ENCODE results near the gene MRPL12. TPM values are rescaled to one million over a fixed set of nuclear protein-coding genes. Genes with fewer than 3 reads are reported as not detected.

MRPL12 gene
- total and polyA plus RNA-seq, 4 donors, result 9.1 to 121 (median 59.3) TPM

DNA sequence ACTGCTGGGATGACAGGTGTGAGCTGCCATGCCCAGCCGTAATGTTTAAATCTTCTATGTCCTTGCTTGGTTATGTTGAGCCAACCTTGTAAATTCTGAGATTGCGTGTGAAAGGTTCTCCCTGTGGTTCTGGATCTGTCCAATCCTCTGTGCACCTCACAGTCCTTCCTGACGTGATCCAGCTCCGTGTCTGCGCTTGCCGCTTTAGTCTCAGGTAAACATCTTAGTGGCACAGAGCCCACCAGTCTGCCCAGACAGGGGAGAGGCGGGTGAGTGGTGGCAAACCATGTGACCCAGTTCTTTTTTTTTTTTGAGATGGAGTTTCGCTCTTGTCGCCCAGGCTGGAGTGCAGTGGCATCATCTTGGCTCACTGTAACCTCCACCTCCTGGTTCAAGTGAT is 22.8 kb downstream of the MRPL12 start:
- TF ChIP-seq, protein P1, sequence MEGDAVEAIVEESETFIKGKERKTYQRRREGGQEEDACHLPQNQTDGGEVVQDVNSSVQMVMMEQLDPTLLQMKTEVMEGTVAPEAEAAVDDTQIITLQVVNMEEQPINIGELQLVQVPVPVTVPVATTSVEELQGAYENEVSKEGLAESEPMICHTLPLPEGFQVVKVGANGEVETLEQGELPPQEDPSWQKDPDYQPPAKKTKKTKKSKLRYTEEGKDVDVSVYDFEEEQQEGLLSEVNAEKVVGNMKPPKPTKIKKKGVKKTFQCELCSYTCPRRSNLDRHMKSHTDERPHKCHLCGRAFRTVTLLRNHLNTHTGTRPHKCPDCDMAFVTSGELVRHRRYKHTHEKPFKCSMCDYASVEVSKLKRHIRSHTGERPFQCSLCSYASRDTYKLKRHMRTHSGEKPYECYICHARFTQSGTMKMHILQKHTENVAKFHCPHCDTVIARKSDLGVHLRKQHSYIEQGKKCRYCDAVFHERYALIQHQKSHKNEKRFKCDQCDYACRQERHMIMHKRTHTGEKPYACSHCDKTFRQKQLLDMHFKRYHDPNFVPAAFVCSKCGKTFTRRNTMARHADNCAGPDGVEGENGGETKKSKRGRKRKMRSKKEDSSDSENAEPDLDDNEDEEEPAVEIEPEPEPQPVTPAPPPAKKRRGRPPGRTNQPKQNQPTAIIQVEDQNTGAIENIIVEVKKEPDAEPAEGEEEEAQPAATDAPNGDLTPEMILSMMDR (IDR thresholded peaks at IDR 0.05; ENCODE audit: low read depth, low read length, missing input control), result no peak
- TF ChIP-seq HNF4G (IDR thresholded peaks at IDR 0.05) (no peak), NR2F2 (IDR thresholded peaks at IDR 0.05) (no peak), SP1 (IDR thresholded peaks at IDR 0.05) (no peak), FOXA1 (IDR thresholded peaks at IDR 0.05) (no peak)
- Histone ChIP-seq H3K9ac (ENCODE audit: low read depth in 1 of 2, low read length in 2 of 2) (no peak overlapping the region), H3K4me3 (ENCODE audit: low read depth in 1 of 3, low read length in 3 of 3) (no peak overlapping the region), H3K9me3 (ENCODE audit: control insufficient read depth in 4 of 4, low read length in 3 of 4) (no peaks in the 10 kb centered on the region), H3K4me1 (ENCODE audit: control insufficient read depth in 4 of 4, insufficient read depth in 4 of 4, low read length in 3 of 4) (peaks cover 12 to 47% (median 33%) of the 10 kb centered on the region in 4 donors), H3K27ac (ENCODE audit: low read depth in 1 of 2, low read length in 2 of 2) (no peak overlapping the region), H3K36me3 (ENCODE audit: control insufficient read depth in 4 of 4, insufficient read depth in 3 of 4, low read depth in 1 of 4, low read length in 3 of 4) (no peaks in the 10 kb centered on the region), H3K27me3 (ENCODE audit: control insufficient read depth in 4 of 4, insufficient read depth in 4 of 4, low read length in 3 of 4) (no peaks in the 10 kb centered on the region)
- WGBS, result 74% methylated on average over 9 of the region's 9 CpGs
- no peak for DNase-seq (ENCODE audit: low spot score)

GRCh38 chr17:81727324-81728031 is 24.3 kb downstream of the MRPL12 start:
- H3K4me3 ChIP-seq (ENCODE audit: low read depth in 1 of 3, low read length in 3 of 3), result no peak overlapping the region
- no peaks in the 10 kb centered on the region for H3K9me3 ChIP-seq (ENCODE audit: control insufficient read depth in 4 of 4, low read length in 3 of 4)
- WGBS, result 33% methylated on average over 23 of the region's 23 CpGs
- peak; percentile 62 for DNase-seq (ENCODE audit: low spot score)
- H3K9ac ChIP-seq (ENCODE audit: low read depth in 1 of 2, low read length in 2 of 2), result no peak overlapping the region
- no peak for TF ChIP-seq ATF3 (IDR thresholded peaks at IDR 0.05)
- TF ChIP-seq, protein P2, sequence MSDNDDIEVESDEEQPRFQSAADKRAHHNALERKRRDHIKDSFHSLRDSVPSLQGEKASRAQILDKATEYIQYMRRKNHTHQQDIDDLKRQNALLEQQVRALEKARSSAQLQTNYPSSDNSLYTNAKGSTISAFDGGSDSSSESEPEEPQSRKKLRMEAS (IDR thresholded peaks at IDR 0.05), result peak; percentile 99
- TF ChIP-seq YY1 (IDR thresholded peaks at IDR 0.05), result peak; percentile 98
- peak; percentile 30 to 41 for TF ChIP-seq RAD21 (IDR thresholded peaks at IDR 0.05)
- TF ChIP-seq TAF1 (conservative IDR thresholded peaks at IDR 0.05), result no peak
- peak; percentile 92 for TF ChIP-seq SP1 (IDR thresholded peaks at IDR 0.05)
- TF ChIP-seq, protein P3, sequence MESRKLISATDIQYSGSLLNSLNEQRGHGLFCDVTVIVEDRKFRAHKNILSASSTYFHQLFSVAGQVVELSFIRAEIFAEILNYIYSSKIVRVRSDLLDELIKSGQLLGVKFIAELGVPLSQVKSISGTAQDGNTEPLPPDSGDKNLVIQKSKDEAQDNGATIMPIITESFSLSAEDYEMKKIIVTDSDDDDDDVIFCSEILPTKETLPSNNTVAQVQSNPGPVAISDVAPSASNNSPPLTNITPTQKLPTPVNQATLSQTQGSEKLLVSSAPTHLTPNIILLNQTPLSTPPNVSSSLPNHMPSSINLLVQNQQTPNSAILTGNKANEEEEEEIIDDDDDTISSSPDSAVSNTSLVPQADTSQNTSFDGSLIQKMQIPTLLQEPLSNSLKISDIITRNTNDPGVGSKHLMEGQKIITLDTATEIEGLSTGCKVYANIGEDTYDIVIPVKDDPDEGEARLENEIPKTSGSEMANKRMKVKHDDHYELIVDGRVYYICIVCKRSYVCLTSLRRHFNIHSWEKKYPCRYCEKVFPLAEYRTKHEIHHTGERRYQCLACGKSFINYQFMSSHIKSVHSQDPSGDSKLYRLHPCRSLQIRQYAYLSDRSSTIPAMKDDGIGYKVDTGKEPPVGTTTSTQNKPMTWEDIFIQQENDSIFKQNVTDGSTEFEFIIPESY (IDR thresholded peaks at IDR 0.05), result peak; percentile 57
- TF ChIP-seq, protein P4, sequence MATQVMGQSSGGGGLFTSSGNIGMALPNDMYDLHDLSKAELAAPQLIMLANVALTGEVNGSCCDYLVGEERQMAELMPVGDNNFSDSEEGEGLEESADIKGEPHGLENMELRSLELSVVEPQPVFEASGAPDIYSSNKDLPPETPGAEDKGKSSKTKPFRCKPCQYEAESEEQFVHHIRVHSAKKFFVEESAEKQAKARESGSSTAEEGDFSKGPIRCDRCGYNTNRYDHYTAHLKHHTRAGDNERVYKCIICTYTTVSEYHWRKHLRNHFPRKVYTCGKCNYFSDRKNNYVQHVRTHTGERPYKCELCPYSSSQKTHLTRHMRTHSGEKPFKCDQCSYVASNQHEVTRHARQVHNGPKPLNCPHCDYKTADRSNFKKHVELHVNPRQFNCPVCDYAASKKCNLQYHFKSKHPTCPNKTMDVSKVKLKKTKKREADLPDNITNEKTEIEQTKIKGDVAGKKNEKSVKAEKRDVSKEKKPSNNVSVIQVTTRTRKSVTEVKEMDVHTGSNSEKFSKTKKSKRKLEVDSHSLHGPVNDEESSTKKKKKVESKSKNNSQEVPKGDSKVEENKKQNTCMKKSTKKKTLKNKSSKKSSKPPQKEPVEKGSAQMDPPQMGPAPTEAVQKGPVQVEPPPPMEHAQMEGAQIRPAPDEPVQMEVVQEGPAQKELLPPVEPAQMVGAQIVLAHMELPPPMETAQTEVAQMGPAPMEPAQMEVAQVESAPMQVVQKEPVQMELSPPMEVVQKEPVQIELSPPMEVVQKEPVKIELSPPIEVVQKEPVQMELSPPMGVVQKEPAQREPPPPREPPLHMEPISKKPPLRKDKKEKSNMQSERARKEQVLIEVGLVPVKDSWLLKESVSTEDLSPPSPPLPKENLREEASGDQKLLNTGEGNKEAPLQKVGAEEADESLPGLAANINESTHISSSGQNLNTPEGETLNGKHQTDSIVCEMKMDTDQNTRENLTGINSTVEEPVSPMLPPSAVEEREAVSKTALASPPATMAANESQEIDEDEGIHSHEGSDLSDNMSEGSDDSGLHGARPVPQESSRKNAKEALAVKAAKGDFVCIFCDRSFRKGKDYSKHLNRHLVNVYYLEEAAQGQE (IDR thresholded peaks at IDR 0.05), result peak; percentile 33
- no peak for TF ChIP-seq NR2F2 (IDR thresholded peaks at IDR 0.05)
- TF ChIP-seq FOXA1 (IDR thresholded peaks at IDR 0.05), result no peak
- peak; percentile 49 to 86 for TF ChIP-seq GABPA (IDR thresholded peaks at IDR 0.05 in 1 of 2, conservative IDR thresholded peaks at IDR 0.05 in 1 of 2)
- TF ChIP-seq EGR1 (IDR thresholded peaks at IDR 0.05; ENCODE audit: low read depth in 2 of 2), result peak; percentile 6 to 29
- peak in 1 of 2 donors; percentile 70 for TF ChIP-seq HNF4A (conservative IDR thresholded peaks at IDR 0.05)
- TF ChIP-seq, protein P1 (IDR thresholded peaks at IDR 0.05; ENCODE audit: low read depth, low read length, missing input control), result no peak
- TF ChIP-seq JUND (IDR thresholded peaks at IDR 0.05), result peak in 1 of 2 donors; percentile 27
- peak; percentile 62 for TF ChIP-seq FOXA2 (IDR thresholded peaks at IDR 0.05)
- TF ChIP-seq RXRA (IDR thresholded peaks at IDR 0.05), result peak; percentile 83 to 96
- no peak for TF ChIP-seq HNF4G (IDR thresholded peaks at IDR 0.05)
- no peaks in the 10 kb centered on the region for H3K27me3 ChIP-seq (ENCODE audit: control insufficient read depth in 4 of 4, insufficient read depth in 4 of 4, low read length in 3 of 4)
- peaks cover 8 to 37% (median 23%) of the 10 kb centered on the region in 4 donors for H3K4me1 ChIP-seq (ENCODE audit: control insufficient read depth in 4 of 4, insufficient read depth in 4 of 4, low read length in 3 of 4)
- H3K36me3 ChIP-seq (ENCODE audit: control insufficient read depth in 4 of 4, insufficient read depth in 3 of 4, low read depth in 1 of 4, low read length in 3 of 4), result no peaks in the 10 kb centered on the region
- H3K27ac ChIP-seq (ENCODE audit: low read depth in 1 of 2, low read length in 2 of 2), result peak overlapping the region; percentile 40 to 91

All from liver (tissue), 9 donors.